Naive thymus-derived CD4-positive, alpha-beta T cell (primary cell): ENCODE measurements around the gene SCT. TPM values are rescaled to one million over a fixed set of nuclear protein-coding genes. Genes with fewer than 3 reads are reported as not detected.
A peak's percentile ranks its signal among the peaks of the same experiment; 100 is the strongest.

ENCODE experiments used
- ATAC-seq: fragments of 150-1000 bp; cut with Tn5 transposase; 2 replicates; pipeline ENCODE4 v1.10.0; 2021; ENCODE audit warnings: mild to moderate bottlenecking, moderate library complexity
- CTCF ChIA-PET: fragments of 350-600 bp; sonication (Branson Sonifier 250); formaldehyde crosslinking; loops from one replicate; lab custom pipeline; 2021; ENCODE audit warnings: antibody characterized with exemption; lab: Charles Lee
- POLR2A ChIA-PET: fragments of 350-600 bp; sonication (Branson Sonifier 250); formaldehyde crosslinking; loops from one replicate; lab custom pipeline; 2021; ENCODE audit warnings: antibody characterized with exemption, inconsistent platforms; lab: Charles Lee
- DNase-seq, 9 donors: peaks; one replicate each; pipeline versions ENCODE4 v3.0.0 to v3.0.0-alpha.2; 2020 to 2022; ENCODE audit warnings: mixed read lengths in 1 of 9
- H3K27ac ChIP-seq: one replicate; pipeline ENCODE4 v1.7.0; 2013; ENCODE audit warnings: mild to moderate bottlenecking, low read depth, low read length, moderate library complexity
- H3K27me3 ChIP-seq, 2 donors: one replicate each; pipeline ENCODE4 v1.7.0; 2013; ENCODE audit warnings: low read length in 2 of 2, mild to moderate bottlenecking in 2 of 2, moderate library complexity in 2 of 2; ENCODE audit not compliant: control insufficient read depth in 2 of 2, insufficient read depth in 2 of 2
- H3K36me3 ChIP-seq, 3 experiments: 1 replicate in 2 of 3; 2 replicates in 1 of 3; pipeline ENCODE4 v1.7.0; 2013; ENCODE audit warnings: low read length in 3 of 3, mild to moderate bottlenecking in 3 of 3, moderate library complexity in 1 of 3; ENCODE audit not compliant: insufficient read depth in 3 of 3, control insufficient read depth in 2 of 3
- H3K4me1 ChIP-seq, 2 donors: one replicate each; pipeline ENCODE4 v1.7.0; 2013; ENCODE audit warnings: low read length in 2 of 2, mild to moderate bottlenecking in 2 of 2, moderate library complexity in 1 of 2; ENCODE audit not compliant: control insufficient read depth in 2 of 2, insufficient read depth in 2 of 2
- H3K4me3 ChIP-seq: 2 replicates; pipeline ENCODE4 v1.7.0; 2013; ENCODE audit warnings: mild to moderate bottlenecking, low read length
- H3K9me3 ChIP-seq, 3 experiments: 1 replicate in 2 of 3; 2 replicates in 1 of 3; pipeline ENCODE4 v1.7.0; 2013; ENCODE audit warnings: low read length in 3 of 3; ENCODE audit not compliant: control insufficient read depth in 2 of 3
- H3K27ac Mint-ChIP-seq, 9 donors: one replicate each; pipeline ENCODE4 v1.8.0; 2020 to 2022; ENCODE audit warnings: mixed read lengths in 9 of 9, mild to moderate bottlenecking in 8 of 9, moderate library complexity in 5 of 9, inconsistent platforms in 2 of 9
- H3K27me3 Mint-ChIP-seq, 5 donors: one replicate each; pipeline ENCODE4 v1.8.0; 2021 to 2022; ENCODE audit warnings: mixed read lengths in 5 of 5, mild to moderate bottlenecking in 1 of 5
- H3K36me3 Mint-ChIP-seq, 5 donors: one replicate each; pipeline ENCODE4 v1.8.0; 2020 to 2022; ENCODE audit warnings: mixed read lengths in 5 of 5, mild to moderate bottlenecking in 3 of 5, inconsistent platforms in 1 of 5
- H3K4me1 Mint-ChIP-seq, 7 donors: one replicate each; pipeline ENCODE4 v1.8.0; 2020 to 2022; ENCODE audit warnings: mixed read lengths in 7 of 7, mild to moderate bottlenecking in 3 of 7, inconsistent platforms in 1 of 7
- H3K4me3 Mint-ChIP-seq, 10 donors: one replicate each; pipeline ENCODE4 v1.8.0; 2020 to 2022; ENCODE audit warnings: mild to moderate bottlenecking in 10 of 10, mixed read lengths in 10 of 10, moderate library complexity in 6 of 10, inconsistent platforms in 2 of 10
- H3K9me3 Mint-ChIP-seq, 11 donors: one replicate each; pipeline ENCODE4 v1.8.0; 2020 to 2022; ENCODE audit warnings: mixed read lengths in 11 of 11, mild to moderate bottlenecking in 4 of 11, inconsistent platforms in 1 of 11, moderate library complexity in 1 of 11
- intact Hi-C, 2 donors: fragments of 100-400 bp; cut with micrococcal nuclease; formaldehyde crosslinking; loops; one replicate each; pipeline ENCODE4 v1.15.1; 2023
- polyA plus RNA-seq, 2 donors: library from polyadenylated mRNA; unstranded; fragments of 300-500 nt; fragmentation: Illumina TruSeq; gene quantifications; one replicate each; pipeline ENCODE4 v1.2.3, GENCODE V29; 2021
- total RNA-seq, 6 experiments: library from RNA in 5 of 6; stranded (reverse) in 5 of 6; gene quantifications; 1 replicate in 5 of 6; 2 replicates in 1 of 6; pipeline ENCODE4 v1.2.3 and lab custom pipeline; 2021 to 2026

Gene SCT
- total and polyA plus RNA-seq, 7 experiments from 2014 or later: not detected

DNA sequence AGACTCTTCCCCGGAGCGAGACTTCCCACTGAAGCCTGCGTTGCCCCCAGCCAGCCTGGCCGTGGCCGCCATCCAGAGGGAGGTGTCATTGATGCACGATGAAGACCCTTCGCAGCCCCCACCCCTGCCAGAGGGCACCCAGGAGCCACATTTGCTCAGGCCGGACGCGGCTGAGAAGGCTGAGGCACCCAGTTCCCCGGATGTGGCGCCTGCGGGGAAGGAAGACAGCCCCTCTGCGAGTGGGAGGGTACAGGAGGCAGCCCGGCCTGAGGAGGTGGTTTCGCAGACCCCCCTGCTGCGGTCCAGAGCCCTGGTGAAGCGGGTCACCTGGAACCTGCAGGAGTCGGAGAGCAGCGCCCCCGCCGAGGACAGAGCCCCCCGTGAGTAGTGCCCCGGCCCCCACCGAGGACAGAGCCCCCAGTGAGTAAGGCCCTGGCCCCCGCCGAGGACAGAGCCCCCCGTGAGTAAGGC is 17.6 kb downstream of the SCT start:
- Mint-ChIP-seq H3K4me1 (peaks cover 0 to 12% (median 8%) of the 10 kb centered on the region in 7 donors), H3K27ac (no peak overlapping the region), H3K27me3 (no peaks in the 10 kb centered on the region), H3K36me3 (peaks cover 0 to 16% (median 5%) of the 10 kb centered on the region in 5 donors), H3K4me3 (no peak overlapping the region), H3K9me3 (no peaks in the 10 kb centered on the region)
- Histone ChIP-seq H3K27ac (no peak overlapping the region), H3K4me3 (no peak overlapping the region), H3K27me3 (no peaks in the 10 kb centered on the region), H3K9me3 (no peaks in the 10 kb centered on the region), H3K4me1 (peaks cover 7 to 13% of the 10 kb centered on the region in 2 donors), H3K36me3 (peaks cover 0 to 90% (median 35%) of the 10 kb centered on the region in 3 experiments)
- DNase-seq (peak in 1 of 9 donors; percentile 21), ATAC-seq (no peak)
- ChIA-PET POLR2A (no interaction called here), CTCF (no interaction called here)
- intact Hi-C loops: no loop called here

GRCh38 chr11:608791-609251 is 18.2 kb downstream of the SCT start:
- CTCF ChIA-PET: interaction anchor here (1.0 kb wide), 1 partner anchor 53 kb away, joined by 3 read pairs; no protein-coding TSS in a partner anchor
- peaks cover 0 to 95% (median 37%) of the 10 kb centered on the region in 3 experiments for H3K36me3 ChIP-seq
- peak overlapping the region in 2 of 9 donors; percentile 56 to 83 for H3K27ac Mint-ChIP-seq
- POLR2A ChIA-PET: interaction anchor here (0.6 to 1.1 kb wide), 2 partner anchors 51 to 352 kb away, joined by 4 to 6 read pairs; no protein-coding TSS in a partner anchor
- no peak overlapping the region for H3K27ac ChIP-seq
- peak in 1 of 9 donors; percentile 22 for DNase-seq
- H3K4me1 ChIP-seq: peaks cover 2 to 8% of the 10 kb centered on the region in 2 donors
- H3K9me3 Mint-ChIP-seq: no peaks in the 10 kb centered on the region
- no peaks in the 10 kb centered on the region for H3K27me3 ChIP-seq
- peaks cover 0 to 20% (median 5%) of the 10 kb centered on the region in 5 donors for H3K36me3 Mint-ChIP-seq
- no peaks in the 10 kb centered on the region for H3K9me3 ChIP-seq
- no peaks in the 10 kb centered on the region for H3K27me3 Mint-ChIP-seq
- no peak overlapping the region for H3K4me3 Mint-ChIP-seq
- intact Hi-C loops: no loop called here
- H3K4me1 Mint-ChIP-seq: peaks cover 0 to 9% (median 5%) of the 10 kb centered on the region in 7 donors
- ATAC-seq: no peak
- H3K4me3 ChIP-seq: no peak overlapping the region

DNA sequence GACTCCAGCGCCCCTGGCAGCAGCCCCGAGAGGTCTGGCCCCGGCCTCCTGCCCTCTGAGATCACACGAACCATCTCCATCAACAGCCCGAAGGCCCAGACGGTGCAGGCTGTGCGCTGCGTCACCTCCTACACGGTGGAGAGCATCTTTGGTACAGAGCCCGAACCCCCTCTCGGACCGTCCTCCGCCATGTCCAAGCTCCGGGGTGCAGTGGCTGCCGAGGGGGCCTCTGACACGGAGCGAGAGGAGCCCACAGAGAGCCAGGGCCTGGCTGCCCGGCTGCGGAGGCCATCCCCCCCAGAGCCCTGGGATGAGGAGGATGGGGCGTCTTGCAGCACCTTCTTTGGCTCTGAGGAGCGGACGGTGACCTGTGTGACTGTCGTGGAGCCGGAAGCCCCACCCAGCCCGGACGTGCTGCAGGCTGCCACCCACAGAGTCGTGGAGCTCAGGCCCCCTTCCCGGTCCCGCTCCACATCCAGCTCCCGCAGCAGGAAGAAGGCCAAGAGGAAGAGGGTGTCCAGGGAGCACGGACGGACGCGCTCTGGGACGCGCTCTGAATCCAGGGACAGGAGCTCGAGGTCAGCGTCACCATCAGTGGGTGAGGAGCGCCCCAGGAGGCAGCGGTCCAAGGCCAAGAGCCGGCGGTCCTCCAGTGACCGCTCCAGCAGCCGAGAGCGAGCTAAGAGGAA is 18.9 kb downstream of the SCT start:
- DNase-seq: no peak
- peak overlapping the region in 3 of 9 donors; percentile 18 to 83 (median 56) for H3K27ac Mint-ChIP-seq

DNA sequence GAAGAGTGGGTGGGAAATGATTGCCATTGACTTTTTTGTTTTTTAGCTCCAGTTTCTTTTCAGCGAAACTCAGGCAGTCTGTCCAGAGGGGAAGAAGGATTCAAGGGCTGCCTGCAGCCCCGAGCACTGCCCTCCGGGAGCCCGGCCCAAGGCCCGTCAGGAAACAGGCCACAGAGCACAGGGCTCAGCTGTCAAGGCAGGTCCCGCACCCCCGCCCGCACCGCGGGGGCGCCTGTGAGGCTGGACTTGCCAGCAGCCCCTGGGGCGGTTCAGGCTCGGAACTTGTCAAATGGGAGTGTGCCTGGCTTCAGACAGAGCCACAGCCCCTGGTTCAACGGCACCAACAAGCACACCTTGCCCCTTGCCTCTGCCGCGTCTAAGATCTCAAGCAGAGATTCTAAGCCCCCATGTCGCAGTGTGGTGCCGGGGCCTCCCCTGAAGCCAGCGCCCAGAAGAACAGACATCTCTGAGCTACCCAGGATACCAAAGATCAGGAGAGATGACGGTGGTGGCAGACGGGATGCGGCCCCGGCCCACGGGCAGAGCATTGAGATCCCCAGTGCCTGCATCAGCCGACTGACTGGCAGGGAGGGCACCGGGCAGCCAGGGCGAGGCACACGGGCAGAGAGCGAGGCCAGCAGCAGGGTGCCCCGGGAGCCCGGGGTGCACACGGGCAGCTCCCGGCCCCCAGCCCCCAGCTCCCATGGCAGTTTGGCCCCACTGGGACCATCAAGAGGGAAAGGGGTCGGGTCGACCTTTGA is 19.8 kb downstream of the SCT start:
- no peak overlapping the region for H3K4me3 ChIP-seq
- peaks cover 0 to 22% (median 5%) of the 10 kb centered on the region in 5 donors for H3K36me3 Mint-ChIP-seq
- no peaks in the 10 kb centered on the region for H3K9me3 ChIP-seq
- DNase-seq: no peak
- no peaks in the 10 kb centered on the region for H3K4me1 ChIP-seq
- CTCF ChIA-PET: no interaction called here
- peaks cover 0 to 98% (median 35%) of the 10 kb centered on the region in 3 experiments for H3K36me3 ChIP-seq
- intact Hi-C loops: no loop called here
- H3K27me3 Mint-ChIP-seq: no peaks in the 10 kb centered on the region
- no peaks in the 10 kb centered on the region for H3K9me3 Mint-ChIP-seq
- ATAC-seq: no peak
- no peaks in the 10 kb centered on the region for H3K27me3 ChIP-seq
- H3K27ac Mint-ChIP-seq: peak overlapping the region in 1 of 9 donors; percentile 42
- H3K27ac ChIP-seq: no peak overlapping the region
- POLR2A ChIA-PET: no interaction called here
- H3K4me1 Mint-ChIP-seq: peaks cover 0 to 5% (median 2%) of the 10 kb centered on the region in 7 donors
- H3K4me3 Mint-ChIP-seq: no peak overlapping the region

More for the DNA sequence above, 18.9 kb downstream of the SCT start:
- peaks cover 0 to 21% (median 5%) of the 10 kb centered on the region in 5 donors for H3K36me3 Mint-ChIP-seq
- intact Hi-C loops: no loop called here
- Histone ChIP-seq H3K4me1 (peaks cover 0 to 2% of the 10 kb centered on the region in 2 donors), H3K27me3 (no peaks in the 10 kb centered on the region), H3K4me3 (no peak overlapping the region), H3K9me3 (no peaks in the 10 kb centered on the region), H3K27ac (no peak overlapping the region), H3K36me3 (peaks cover 0 to 98% (median 39%) of the 10 kb centered on the region in 3 experiments)
- H3K4me1 Mint-ChIP-seq: peaks cover 0 to 9% (median 5%) of the 10 kb centered on the region in 7 donors
- no peaks in the 10 kb centered on the region for H3K9me3 Mint-ChIP-seq
- ChIA-PET CTCF (interaction anchor here (1.0 kb wide), 1 partner anchor 54 kb away, joined by 3 read pairs; no protein-coding TSS in a partner anchor), POLR2A (interaction anchor here (0.6 to 1.1 kb wide), 2 partner anchors 50 to 351 kb away, joined by 4 to 6 read pairs; no protein-coding TSS in a partner anchor)
- H3K4me3 Mint-ChIP-seq: no peak overlapping the region
- ATAC-seq: no peak
- no peaks in the 10 kb centered on the region for H3K27me3 Mint-ChIP-seq

DNA sequence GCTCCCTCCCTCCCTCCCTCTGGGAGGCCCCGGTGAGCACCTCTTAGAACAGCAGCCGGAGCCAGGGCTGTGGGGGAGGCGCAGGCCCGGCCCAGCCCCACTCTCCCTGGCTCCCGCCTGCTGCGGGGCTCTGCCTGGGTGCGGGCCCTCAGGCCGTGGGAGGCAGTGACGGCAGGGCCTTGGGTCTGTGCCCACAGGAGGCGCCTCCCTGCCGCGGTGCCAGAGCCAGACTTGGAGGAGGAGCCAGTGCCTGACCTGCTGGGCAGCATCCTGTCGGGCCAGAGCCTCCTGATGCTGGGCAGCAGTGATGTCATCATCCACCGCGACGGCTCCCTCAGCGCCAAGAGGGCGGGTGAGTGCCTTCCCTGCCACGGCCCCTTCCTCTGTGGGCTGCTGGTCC is 20.7 kb downstream of the SCT start:
- POLR2A ChIA-PET: no interaction called here
- H3K27ac Mint-ChIP-seq: no peak overlapping the region
- CTCF ChIA-PET: no interaction called here
- peaks cover 3 to 30% (median 5%) of the 10 kb centered on the region in 5 donors for H3K36me3 Mint-ChIP-seq
- Histone ChIP-seq H3K27ac (no peak overlapping the region), H3K4me1 (no peaks in the 10 kb centered on the region), H3K27me3 (no peaks in the 10 kb centered on the region), H3K36me3 (peaks cover 0 to 98% (median 32%) of the 10 kb centered on the region in 3 experiments), H3K4me3 (no peak overlapping the region), H3K9me3 (no peaks in the 10 kb centered on the region)
- no peaks in the 10 kb centered on the region for H3K9me3 Mint-ChIP-seq
- peaks cover 0 to 2% (median 0%) of the 10 kb centered on the region in 7 donors for H3K4me1 Mint-ChIP-seq
- DNase-seq: no peak
- intact Hi-C loops: no loop called here
- no peak for ATAC-seq
- no peak overlapping the region for H3K4me3 Mint-ChIP-seq
- no peaks in the 10 kb centered on the region for H3K27me3 Mint-ChIP-seq

GRCh38 chr11:605286-606129 is 21.5 kb downstream of the SCT start:
- no peak overlapping the region for H3K27ac ChIP-seq
- ChIA-PET CTCF (no interaction called here), POLR2A (interaction anchor here (0.7 to 1.0 kb wide), 2 partner anchors 68 to 354 kb away, joined by 3 read pairs; partner anchors contain the start of gene LRRC56)
- Mint-ChIP-seq H3K27me3 (no peaks in the 10 kb centered on the region), H3K36me3 (peaks cover 4 to 26% (median 5%) of the 10 kb centered on the region in 5 donors), H3K4me1 (no peaks in the 10 kb centered on the region), H3K9me3 (no peaks in the 10 kb centered on the region), H3K27ac (no peak overlapping the region), H3K4me3 (no peak overlapping the region)
- intact Hi-C loops: no loop called here
- peaks cover 0 to 96% (median 27%) of the 10 kb centered on the region in 3 experiments for H3K36me3 ChIP-seq
- H3K4me1 ChIP-seq: no peaks in the 10 kb centered on the region
- no peaks in the 10 kb centered on the region for H3K27me3 ChIP-seq
- DNase-seq (no peak), ATAC-seq (no peak)
- no peak overlapping the region for H3K4me3 ChIP-seq
- H3K9me3 ChIP-seq: no peaks in the 10 kb centered on the region
